Osteoblast (primary cell): ENCODE measurements around the gene NKAIN2. TPM values are rescaled to one million over a fixed set of nuclear protein-coding genes. Genes with fewer than 3 reads are reported as not detected.

Experiments used
- DNase-seq: peaks from one replicate; pipeline ENCODE4 v3.0.0; 2011; ENCODE audit warnings: low spot score, mixed read lengths; ENCODE audit not compliant: insufficient read length; ENCODE audit errors: missing footprints
- H2AFZ ChIP-seq: 2 replicates; pipeline ENCODE4 v1.6.0; 2011; ENCODE audit warnings: mild to moderate bottlenecking, low read length
- H3K27ac ChIP-seq: 2 replicates; pipeline ENCODE4 v1.5.1; 2011; ENCODE audit warnings: mild to moderate bottlenecking, low read depth, low read length, moderate library complexity
- H3K27me3 ChIP-seq: 2 replicates; pipeline ENCODE4 v1.6.0; 2012; ENCODE audit warnings: mild to moderate bottlenecking, control low read depth, inconsistent platforms, low read length, moderate library complexity; ENCODE audit not compliant: insufficient read depth
- H3K36me3 ChIP-seq: 2 replicates; pipeline ENCODE4 v1.5.1; 2011; ENCODE audit warnings: mild to moderate bottlenecking, low read length, control low read depth, moderate library complexity; ENCODE audit not compliant: insufficient read depth
- H3K4me1 ChIP-seq: 2 replicates; pipeline ENCODE4 v1.5.1; 2011; ENCODE audit warnings: mild to moderate bottlenecking, low read length, control low read depth, moderate library complexity; ENCODE audit not compliant: insufficient read depth
- H3K4me2 ChIP-seq: 2 replicates; pipeline ENCODE4 v1.6.0; 2011; ENCODE audit warnings: mild to moderate bottlenecking, low read length; ENCODE audit not compliant: insufficient read depth
- H3K4me3 ChIP-seq: fragments of 200-600 bp; sonication (generic); 3 replicates; pipeline ENCODE4 v1.5.1; 2012; ENCODE audit warnings: mild to moderate bottlenecking, low read length, inconsistent platforms; ENCODE audit not compliant: insufficient read depth
- H3K79me2 ChIP-seq: 2 replicates; pipeline ENCODE4 v1.6.0; 2012; ENCODE audit warnings: mild to moderate bottlenecking, low read length, control low read depth, inconsistent platforms; ENCODE audit not compliant: insufficient read depth
- H3K9me3 ChIP-seq: 2 replicates; pipeline ENCODE4 v1.5.1; 2011; ENCODE audit warnings: low read depth, low read length, control low read depth
- H4K20me1 ChIP-seq: 2 replicates; pipeline ENCODE4 v1.6.0; 2012; ENCODE audit warnings: mild to moderate bottlenecking, low read length, control low read depth; ENCODE audit not compliant: insufficient read depth
- total RNA-seq: library from RNA; depleted of rRNA; stranded (reverse); fragments of >200 nt; gene quantifications from 2 replicates; pipeline ENCODE4 v1.2.3, GENCODE V29; 2012
- TF ChIP-seq, protein P1 (sequence below): IDR thresholded peaks from 2 replicates; pipeline ENCODE4 v1.5.1; 2011; ENCODE audit warnings: mild to moderate bottlenecking, low read depth, low read length, moderate library complexity; ENCODE audit errors: extremely low read depth

Gene NKAIN2
- total RNA-seq, 1 donor = under 0.01 TPM

DNA sequence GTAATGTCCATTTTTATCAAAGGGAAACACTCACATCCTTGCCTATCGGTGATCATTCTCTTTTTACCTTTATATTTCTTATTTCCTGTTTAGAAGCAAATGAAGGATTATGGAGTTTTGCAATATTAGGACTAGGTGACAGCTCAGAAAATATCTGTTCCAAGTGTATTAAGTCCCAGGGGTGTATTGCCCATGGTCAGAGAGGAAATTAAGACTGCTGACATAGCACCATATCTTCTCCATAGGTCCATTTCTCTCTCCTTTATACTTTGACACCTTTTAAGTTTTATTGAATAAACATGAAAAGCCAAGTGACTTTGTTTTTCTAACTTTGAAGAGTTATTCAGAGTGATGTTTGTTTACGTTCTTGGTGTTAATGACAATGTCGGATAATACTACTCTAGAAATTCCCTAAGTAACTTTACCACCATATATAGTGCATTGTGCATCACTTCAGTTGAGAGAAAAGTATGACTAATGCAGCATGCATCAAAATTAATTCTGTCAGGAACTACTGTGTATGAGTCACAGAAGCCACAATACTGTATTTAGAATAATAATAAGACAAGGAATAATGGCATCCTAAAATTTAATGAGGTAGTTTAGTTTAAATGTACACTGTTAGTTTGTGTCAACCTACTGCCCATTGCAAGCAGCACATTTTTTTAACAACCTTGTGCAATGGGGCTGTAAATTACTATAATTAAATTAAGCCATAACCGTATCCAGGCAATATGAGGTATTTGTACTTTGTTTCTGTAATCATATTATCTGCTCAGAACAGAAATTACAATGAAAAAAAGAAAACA, 684.2 kb downstream of the NKAIN2 start:
- no peaks in the 10 kb centered on the region for H3K36me3 ChIP-seq
- H4K20me1 ChIP-seq = no peaks in the 10 kb centered on the region
- H3K4me2 ChIP-seq = no peak overlapping the region
- H3K27ac ChIP-seq = no peak overlapping the region
- H2AFZ ChIP-seq = no peak overlapping the region
- H3K4me3 ChIP-seq = no peak overlapping the region
- DNase-seq = peak; percentile 58
- H3K79me2 ChIP-seq = no peaks in the 10 kb centered on the region
- H3K9me3 ChIP-seq = no peaks in the 10 kb centered on the region
- TF ChIP-seq, protein P1, sequence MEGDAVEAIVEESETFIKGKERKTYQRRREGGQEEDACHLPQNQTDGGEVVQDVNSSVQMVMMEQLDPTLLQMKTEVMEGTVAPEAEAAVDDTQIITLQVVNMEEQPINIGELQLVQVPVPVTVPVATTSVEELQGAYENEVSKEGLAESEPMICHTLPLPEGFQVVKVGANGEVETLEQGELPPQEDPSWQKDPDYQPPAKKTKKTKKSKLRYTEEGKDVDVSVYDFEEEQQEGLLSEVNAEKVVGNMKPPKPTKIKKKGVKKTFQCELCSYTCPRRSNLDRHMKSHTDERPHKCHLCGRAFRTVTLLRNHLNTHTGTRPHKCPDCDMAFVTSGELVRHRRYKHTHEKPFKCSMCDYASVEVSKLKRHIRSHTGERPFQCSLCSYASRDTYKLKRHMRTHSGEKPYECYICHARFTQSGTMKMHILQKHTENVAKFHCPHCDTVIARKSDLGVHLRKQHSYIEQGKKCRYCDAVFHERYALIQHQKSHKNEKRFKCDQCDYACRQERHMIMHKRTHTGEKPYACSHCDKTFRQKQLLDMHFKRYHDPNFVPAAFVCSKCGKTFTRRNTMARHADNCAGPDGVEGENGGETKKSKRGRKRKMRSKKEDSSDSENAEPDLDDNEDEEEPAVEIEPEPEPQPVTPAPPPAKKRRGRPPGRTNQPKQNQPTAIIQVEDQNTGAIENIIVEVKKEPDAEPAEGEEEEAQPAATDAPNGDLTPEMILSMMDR = no peak
- peaks cover 3% of the 10 kb centered on the region for H3K4me1 ChIP-seq
- H3K27me3 ChIP-seq = no peaks in the 10 kb centered on the region

GRCh38 chr6:124490122-124490521, 686.5 kb downstream of the NKAIN2 start:
- TF ChIP-seq, protein P1 = no peak
- H3K4me2 ChIP-seq = no peak overlapping the region
- peaks cover 3% of the 10 kb centered on the region for H3K4me1 ChIP-seq
- H3K27ac ChIP-seq = no peak overlapping the region
- H3K36me3 ChIP-seq = no peaks in the 10 kb centered on the region
- no peak overlapping the region for H3K4me3 ChIP-seq
- no peaks in the 10 kb centered on the region for H3K9me3 ChIP-seq
- no peak overlapping the region for H2AFZ ChIP-seq
- H3K79me2 ChIP-seq = no peaks in the 10 kb centered on the region
- no peaks in the 10 kb centered on the region for H3K27me3 ChIP-seq
- no peaks in the 10 kb centered on the region for H4K20me1 ChIP-seq
- DNase-seq = no peak

- no peak overlapping the region for H3K4me2 ChIP-seq
- H3K4me1 ChIP-seq = no peaks in the 10 kb centered on the region
- no peak overlapping the region for H2AFZ ChIP-seq
- TF ChIP-seq, protein P1 = no peak
- H3K27me3 ChIP-seq = no peaks in the 10 kb centered on the region
- no peaks in the 10 kb centered on the region for H3K36me3 ChIP-seq
- no peaks in the 10 kb centered on the region for H3K9me3 ChIP-seq
- no peaks in the 10 kb centered on the region for H3K79me2 ChIP-seq
- H3K27ac ChIP-seq = no peak overlapping the region
- H4K20me1 ChIP-seq = no peaks in the 10 kb centered on the region
- no peak for DNase-seq
- no peak overlapping the region for H3K4me3 ChIP-seq
These were observed 689.6 kb downstream of the NKAIN2 start for GRCh38 chr6:124493259-124493658.

- H3K9me3 ChIP-seq = no peaks in the 10 kb centered on the region
- H3K79me2 ChIP-seq = no peaks in the 10 kb centered on the region
- no peaks in the 10 kb centered on the region for H4K20me1 ChIP-seq
- H2AFZ ChIP-seq = no peak overlapping the region
- TF ChIP-seq, protein P1 = no peak
- no peaks in the 10 kb centered on the region for H3K4me1 ChIP-seq
- no peaks in the 10 kb centered on the region for H3K36me3 ChIP-seq
- H3K4me3 ChIP-seq = no peak overlapping the region
- DNase-seq = no peak
- no peak overlapping the region for H3K27ac ChIP-seq
- H3K27me3 ChIP-seq = no peaks in the 10 kb centered on the region
- no peak overlapping the region for H3K4me2 ChIP-seq
These were observed 691.4 kb downstream of the NKAIN2 start for GRCh38 chr6:124494956-124495664.
